T-cell (primary cell): ENCODE measurements around the gene SORT1. TPM values are rescaled to one million over a fixed set of nuclear protein-coding genes. Genes with fewer than 3 reads are reported as not detected.

Source experiments
- ATAC-seq, 4 experiments: fragments of 200-7000 bp in 3 of 4; fragments of 150-1000 bp in 1 of 4; cut with Tn5 transposase; replicated peaks in 1 of 4; 1 replicate in 3 of 4; 2 replicates in 1 of 4; pipeline ENCODE4 v1.10.0; 2021; ENCODE audit warnings: moderate library complexity in 3 of 4, mild to moderate bottlenecking in 2 of 4, moderate number of reproducible peaks in 1 of 4
- CTCF ChIA-PET, 2 donors: fragments of 300-600 bp; sonication (Branson Sonifier 250); formaldehyde crosslinking; loops; one replicate each; lab custom pipeline; 2022; ENCODE audit warnings: antibody characterized with exemption in 2 of 2; lab: Charles Lee
- POLR2A ChIA-PET, 2 donors: fragments of 300-600 bp; sonication (Branson Sonifier 250); formaldehyde crosslinking; loops; one replicate each; lab custom pipeline; 2022; ENCODE audit warnings: antibody characterized with exemption in 2 of 2; lab: Charles Lee
- DNase-seq, 35 experiments: peaks; one replicate each; pipeline versions ENCODE4 v3.0.0 to v3.0.0-alpha.2; 2013 to 2023
- H3K27ac ChIP-seq: one replicate; pipeline ENCODE4 v1.5.1; 2013; ENCODE audit warnings: low read length
- H3K27me3 ChIP-seq, 2 experiments: replicated peaks in 1 of 2; 1 replicate in 1 of 2; 2 replicates in 1 of 2; pipeline versions ENCODE4 v1.6.1 to v1.7.0; 2013; ENCODE audit warnings: low read length in 1 of 2, mixed read lengths in 1 of 2; ENCODE audit not compliant: control insufficient read depth in 2 of 2, insufficient read depth in 2 of 2; ENCODE audit errors: extremely low read depth in 1 of 2
- H3K36me3 ChIP-seq, 2 donors: 1 replicate in 1 of 2; 2 replicates in 1 of 2; pipeline versions ENCODE4 v1.6.1 to v1.7.0; 2013; ENCODE audit warnings: low read length in 1 of 2; ENCODE audit not compliant: control insufficient read depth in 2 of 2, insufficient read depth in 1 of 2; ENCODE audit errors: extremely low read depth in 1 of 2
- H3K4me1 ChIP-seq, 2 experiments: 1 replicate in 1 of 2; 2 replicates in 1 of 2; pipeline versions ENCODE4 v1.6.1 to v1.7.0; 2013; ENCODE audit warnings: low read length in 2 of 2, mixed read lengths in 1 of 2; ENCODE audit not compliant: insufficient read depth in 2 of 2, control insufficient read depth in 1 of 2; ENCODE audit errors: extremely low read depth in 1 of 2
- H3K4me3 ChIP-seq, 2 donors: 1 replicate in 1 of 2; 2 replicates in 1 of 2; pipeline versions ENCODE4 v1.5.1 to v1.7.0; 2013; ENCODE audit warnings: mild to moderate bottlenecking in 2 of 2, low read length in 1 of 2, moderate library complexity in 1 of 2; ENCODE audit not compliant: control insufficient read depth in 1 of 2; ENCODE audit errors: extremely low read depth in 1 of 2
- H3K9me3 ChIP-seq: 2 replicates; pipeline ENCODE4 v1.7.0; 2013
- H3K27ac Mint-ChIP-seq, 2 donors: one replicate each; pipeline ENCODE4 v1.8.0; 2020 to 2021; ENCODE audit warnings: mild to moderate bottlenecking in 2 of 2, mixed read lengths in 2 of 2
- H3K27me3 Mint-ChIP-seq, 2 donors: one replicate each; pipeline ENCODE4 v1.8.0; 2021 to 2022; ENCODE audit warnings: mixed read lengths in 2 of 2
- H3K36me3 Mint-ChIP-seq: one replicate; pipeline ENCODE4 v1.8.0; 2021; ENCODE audit warnings: mixed read lengths
- H3K4me1 Mint-ChIP-seq, 3 donors: one replicate each; pipeline ENCODE4 v1.8.0; 2020 to 2022; ENCODE audit warnings: mixed read lengths in 3 of 3, mild to moderate bottlenecking in 1 of 3
- H3K4me3 Mint-ChIP-seq, 3 donors: one replicate each; pipeline ENCODE4 v1.8.0; 2020 to 2022; ENCODE audit warnings: mild to moderate bottlenecking in 3 of 3, mixed read lengths in 3 of 3, moderate library complexity in 3 of 3
- H3K9me3 Mint-ChIP-seq, 3 donors: one replicate each; pipeline ENCODE4 v1.8.0; 2020 to 2022; ENCODE audit warnings: mixed read lengths in 3 of 3
- WGBS: methylation state at CpG from one replicate; pipeline ENCODE4 v1.1.5; 2013; ENCODE audit warnings: missing lambda C conversion rate; ENCODE audit not compliant: insufficient coverage; 5-methylcytosine and 5-hydroxymethylcytosine counted together
- total RNA-seq, 35 experiments: library from RNA in 6 of 35; stranded (reverse) in 6 of 35; fragments of 120-200 nt in 1 of 35; gene quantifications; one replicate each; pipeline versions ENCODE4 v1.2.1 to v1.2.4 and lab custom pipeline; 2013 to 2026

SORT1 gene
- total RNA-seq, 5 donors from 2014 or later (not counting 1 experiment from before 2014, with no cell fraction given): 0.82 to 2.9 (median 1.5) TPM

DNA sequence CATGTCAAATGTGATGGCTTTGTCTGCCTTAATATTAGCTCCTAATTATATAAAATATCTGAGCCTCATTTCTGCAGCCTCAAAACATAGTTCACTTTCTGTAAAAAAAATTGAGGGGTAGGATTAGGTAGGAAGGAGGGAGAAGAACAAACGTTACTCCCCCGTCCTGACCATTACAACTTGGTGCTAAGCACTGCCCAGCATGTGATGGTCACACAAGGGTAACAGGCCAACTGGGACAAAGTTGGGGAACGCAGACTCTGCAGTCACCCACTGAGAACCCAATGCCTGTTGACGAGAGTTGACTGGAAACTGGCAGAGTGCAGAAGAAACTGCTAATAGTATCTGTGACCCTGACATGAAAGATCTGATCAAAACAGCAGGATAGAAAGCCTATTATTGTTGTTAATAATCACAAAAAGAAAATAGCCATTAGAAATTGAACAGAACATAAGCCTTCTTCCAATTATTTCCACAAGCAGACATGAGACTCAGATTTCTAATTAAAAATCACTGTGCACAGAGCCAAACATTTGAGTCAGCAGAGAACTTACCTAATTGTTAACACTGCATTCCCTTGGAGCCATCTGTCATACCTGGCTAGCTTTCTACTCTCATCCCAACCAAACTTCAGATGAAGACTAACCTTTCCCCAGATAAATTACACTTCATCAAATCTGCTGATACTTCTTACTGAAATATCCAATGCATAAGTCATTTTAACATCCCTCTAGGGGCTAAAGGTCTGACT is 5.5 kb downstream of the SORT1 start:
- H3K4me3 ChIP-seq: no peak overlapping the region
- no peaks in the 10 kb centered on the region for H3K36me3 Mint-ChIP-seq
- no peak overlapping the region for H3K27ac ChIP-seq
- peaks cover 3 to 6% of the 10 kb centered on the region in 2 experiments for H3K4me1 ChIP-seq
- H3K27me3 ChIP-seq: peaks cover 0 to 24% of the 10 kb centered on the region in 2 experiments
- H3K36me3 ChIP-seq: no peaks in the 10 kb centered on the region
- CTCF ChIA-PET: interaction anchor here in 1 of 2 donors (1.6 kb wide), 1 partner anchor 10 kb away, joined by 4 read pairs; no protein-coding TSS in a partner anchor
- H3K9me3 ChIP-seq: no peaks in the 10 kb centered on the region
- 89% methylated on average over 2 of the region's 4 CpGs for WGBS
- H3K4me3 Mint-ChIP-seq: no peak overlapping the region
- POLR2A ChIA-PET: interaction anchor here in 1 of 2 donors (0.6 kb wide), 1 partner anchor 9 kb away, joined by 3 read pairs; no protein-coding TSS in a partner anchor
- H3K27me3 Mint-ChIP-seq: peaks cover 53 to 64% of the 10 kb centered on the region in 2 donors
- no peaks in the 10 kb centered on the region for H3K9me3 Mint-ChIP-seq
- ATAC-seq: no peak
- peaks cover 4 to 10% (median 9%) of the 10 kb centered on the region in 3 donors for H3K4me1 Mint-ChIP-seq
- no peak overlapping the region for H3K27ac Mint-ChIP-seq
- no peak for DNase-seq

- H3K27me3 Mint-ChIP-seq: peaks cover 48 to 60% of the 10 kb centered on the region in 2 donors
- H3K27me3 ChIP-seq: peaks cover 0 to 19% of the 10 kb centered on the region in 2 experiments
- no peak overlapping the region for H3K27ac ChIP-seq
Observed at GRCh38 chr1:109391626-109392025, 6.1 kb downstream of the SORT1 start.

DNA sequence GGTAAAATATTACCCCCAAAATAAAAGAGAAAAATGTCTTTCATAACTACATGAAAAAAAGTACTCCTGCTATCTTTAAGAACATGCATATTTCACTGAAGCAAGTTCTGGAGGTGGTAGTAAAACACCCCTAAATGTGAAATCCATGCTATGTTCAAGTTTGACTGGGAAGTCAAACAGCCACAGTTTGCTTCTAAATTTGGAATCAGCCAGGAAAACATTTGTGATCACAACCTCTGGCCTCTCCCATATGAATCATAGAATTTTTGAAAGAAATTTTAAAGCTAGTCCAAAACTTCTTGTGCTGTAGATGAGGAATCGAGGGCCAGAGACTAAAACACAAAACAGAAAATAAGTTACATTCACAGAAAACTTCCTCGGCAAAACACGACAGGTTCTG is 6.6 kb downstream of the SORT1 start:
- DNase-seq: no peak
- no peaks in the 10 kb centered on the region for H3K36me3 ChIP-seq
- Mint-ChIP-seq H3K27ac (no peak overlapping the region), H3K4me1 (no peaks in the 10 kb centered on the region), H3K27me3 (peaks cover 43 to 56% of the 10 kb centered on the region in 2 donors), H3K4me3 (no peak overlapping the region), H3K9me3 (no peaks in the 10 kb centered on the region), H3K36me3 (no peaks in the 10 kb centered on the region)
- no peak for ATAC-seq
- H3K27ac ChIP-seq: no peak overlapping the region
- peaks cover 0 to 15% of the 10 kb centered on the region in 2 experiments for H3K27me3 ChIP-seq
- no CpG with 5 or more reads among the region's 3 CpGs for WGBS
- H3K4me1 ChIP-seq: no peaks in the 10 kb centered on the region
- H3K4me3 ChIP-seq: no peak overlapping the region
- no peaks in the 10 kb centered on the region for H3K9me3 ChIP-seq
- ChIA-PET CTCF (no interaction called here), POLR2A (interaction anchor here in 1 of 2 donors (0.6 kb wide), 1 partner anchor 351 kb away, joined by 8 read pairs; no protein-coding TSS in a partner anchor)

More at GRCh38 chr1:109391626-109392025, 6.1 kb downstream of the SORT1 start:
- ChIA-PET POLR2A (interaction anchor here (0.6 kb wide), 2 partner anchors 9 to 351 kb away, joined by 3 to 8 read pairs; no protein-coding TSS in a partner anchor), CTCF (interaction anchor here in 1 of 2 donors (1.6 kb wide), 1 partner anchor 11 kb away, joined by 4 read pairs; no protein-coding TSS in a partner anchor)
- Mint-ChIP-seq H3K4me3 (no peak overlapping the region), H3K4me1 (peaks cover 0 to 4% (median 3%) of the 10 kb centered on the region in 3 donors), H3K36me3 (no peaks in the 10 kb centered on the region), H3K27ac (no peak overlapping the region), H3K9me3 (no peaks in the 10 kb centered on the region)
- no peak overlapping the region for H3K4me3 ChIP-seq
- no peak for ATAC-seq
- H3K9me3 ChIP-seq: no peaks in the 10 kb centered on the region
- no peaks in the 10 kb centered on the region for H3K36me3 ChIP-seq
- no peak for DNase-seq
- H3K4me1 ChIP-seq: peaks cover under 1% of the 10 kb centered on the region in 2 experiments

GRCh38 chr1:109389638-109390341 is 7.9 kb downstream of the SORT1 start:
- H3K36me3 ChIP-seq: no peaks in the 10 kb centered on the region
- peaks cover 0 to 4% of the 10 kb centered on the region in 2 experiments for H3K27me3 ChIP-seq
- no peaks in the 10 kb centered on the region for H3K9me3 ChIP-seq
- ChIA-PET CTCF (interaction anchor here in 1 of 2 donors (1.3 to 1.9 kb wide), 2 partner anchors 9 kb away, joined by 3 to 9 read pairs; no protein-coding TSS in a partner anchor), POLR2A (interaction anchor here in 1 of 2 donors (0.6 kb wide), 1 partner anchor 178 kb away, joined by 3 read pairs; no protein-coding TSS in a partner anchor)
- Mint-ChIP-seq H3K27ac (no peak overlapping the region), H3K4me3 (no peak overlapping the region), H3K4me1 (no peaks in the 10 kb centered on the region), H3K36me3 (no peaks in the 10 kb centered on the region), H3K27me3 (peaks cover 31 to 43% of the 10 kb centered on the region in 2 donors), H3K9me3 (no peaks in the 10 kb centered on the region)
- H3K4me1 ChIP-seq: no peaks in the 10 kb centered on the region
- no peak overlapping the region for H3K4me3 ChIP-seq
- no peak overlapping the region for H3K27ac ChIP-seq
- ATAC-seq (no peak), DNase-seq (no peak)
- 74% methylated on average over 4 of the region's 5 CpGs for WGBS

- Mint-ChIP-seq H3K27me3 (peaks cover 27 to 38% of the 10 kb centered on the region in 2 donors), H3K27ac (no peak overlapping the region), H3K36me3 (no peaks in the 10 kb centered on the region), H3K9me3 (no peaks in the 10 kb centered on the region), H3K4me1 (no peaks in the 10 kb centered on the region), H3K4me3 (no peak overlapping the region)
- no peak overlapping the region for H3K27ac ChIP-seq
- no peak overlapping the region for H3K4me3 ChIP-seq
- H3K27me3 ChIP-seq: peaks cover 0 to 4% of the 10 kb centered on the region in 2 experiments
- ChIA-PET POLR2A (interaction anchor here in 1 of 2 donors (0.6 kb wide), 1 partner anchor 177 kb away, joined by 3 read pairs; no protein-coding TSS in a partner anchor), CTCF (interaction anchor here in 1 of 2 donors (1.3 to 1.9 kb wide), 2 partner anchors 8 to 10 kb away, joined by 3 to 9 read pairs; no protein-coding TSS in a partner anchor)
- H3K36me3 ChIP-seq: no peaks in the 10 kb centered on the region
- no peaks in the 10 kb centered on the region for H3K4me1 ChIP-seq
- DNase-seq (no peak), ATAC-seq (no peak)
- H3K9me3 ChIP-seq: no peaks in the 10 kb centered on the region
- 71% methylated on average over 5 of the region's 7 CpGs for WGBS
Observed at GRCh38 chr1:109388884-109389637, 8.7 kb downstream of the SORT1 start.
